Astrocyte of the cerebellum (primary cell): ENCODE measurements around the gene TUBA1C.

Experiments
- DNase-seq: peaks from one replicate; pipeline ENCODE4 v3.0.0-alpha.2; 2011; ENCODE audit warnings: low read depth
- H3K4me3 ChIP-seq: 2 replicates; pipeline ENCODE4 v1.5.1; 2011; ENCODE audit warnings: mild to moderate bottlenecking, low read depth, low read length, moderate library complexity
- CTCF ChIP-seq: IDR thresholded peaks from 2 replicates; pipeline ENCODE4 v1.5.1; 2012; ENCODE audit warnings: low read length, low read depth, moderate library complexity, mild to moderate bottlenecking; ENCODE audit errors: missing control alignments
- in situ Hi-C: cut with HindIII; loops from 2 replicates; pipeline ENCODE4 v1.10.0; 2017; ENCODE audit warnings: low sequenced_read_pairs

Gene TUBA1C

GRCh38 chr12:49322367-49322707 lies 57.5 kb downstream of the TUBA1C start:
- in situ Hi-C loops, result no loop called here
- peak overlapping the region; percentile 71 for H3K4me3 ChIP-seq
- DNase-seq, result no peak
- no peak for TF ChIP-seq CTCF

GRCh38 chr12:49322708-49323523 lies 58.0 kb downstream of the TUBA1C start, which contains the start of gene TROAP:
TROAP (plus strand) TSS chr12:49323255; CDS start chr12:49323609, 354 bp downstream.
- H3K4me3 ChIP-seq, result peak within 1 kb of the TSS; percentile 71
- DNase-seq, result peak; percentile 97
- in situ Hi-C loops, result no loop called here
- no peak for TF ChIP-seq CTCF

GRCh38 chr12:49323524-49324097 lies 58.7 kb downstream of the TUBA1C start:
- DNase-seq, result no peak
- peak overlapping the region; percentile 71 for H3K4me3 ChIP-seq
- in situ Hi-C loops, result no loop called here
- no peak for TF ChIP-seq CTCF
